T-helper 17 cell (primary cell): Measurements from ENCODE around the gene GOSR2. TPM values are rescaled to one million over a fixed set of nuclear protein-coding genes. Genes with fewer than 3 reads are reported as not detected.

Experiments
- ATAC-seq: fragments of 150-1000 bp; cut with Tn5 transposase; 2 replicates; pipeline ENCODE4 v1.10.0; 2021; ENCODE audit warnings: mild to moderate bottlenecking, moderate library complexity
- DNase-seq, 3 donors: peaks; one replicate each; pipeline versions ENCODE4 v3.0.0 to v3.0.0-alpha.2; 2020 to 2021
- H3K9me3 ChIP-seq: one replicate; pipeline ENCODE4 v1.7.0; 2013; ENCODE audit warnings: low read length, mild to moderate bottlenecking; ENCODE audit not compliant: control insufficient read depth, poor library complexity, severe bottlenecking
- H3K27ac Mint-ChIP-seq: one replicate; pipeline ENCODE4 v1.8.0; 2022; ENCODE audit warnings: mild to moderate bottlenecking, moderate library complexity, mixed read lengths
- H3K27me3 Mint-ChIP-seq: one replicate; pipeline ENCODE4 v1.8.0; 2022; ENCODE audit warnings: mixed read lengths
- H3K36me3 Mint-ChIP-seq: one replicate; pipeline ENCODE4 v1.8.0; 2022; ENCODE audit warnings: low read depth, mixed read lengths
- H3K4me1 Mint-ChIP-seq: one replicate; pipeline ENCODE4 v1.8.0; 2022; ENCODE audit warnings: mild to moderate bottlenecking, mixed read lengths
- H3K4me3 Mint-ChIP-seq: one replicate; pipeline ENCODE4 v1.8.0; 2022; ENCODE audit warnings: mild to moderate bottlenecking, moderate library complexity, mixed read lengths
- total RNA-seq, 4 donors: library from RNA in 2 of 4; stranded (reverse) in 2 of 4; gene quantifications; one replicate each; pipeline ENCODE4 v1.2.3 and lab custom pipeline; 2022 to 2026

GOSR2 gene
- total RNA-seq, 2 donors from 2014 or later = 54.5 to 57.9 TPM

DNA sequence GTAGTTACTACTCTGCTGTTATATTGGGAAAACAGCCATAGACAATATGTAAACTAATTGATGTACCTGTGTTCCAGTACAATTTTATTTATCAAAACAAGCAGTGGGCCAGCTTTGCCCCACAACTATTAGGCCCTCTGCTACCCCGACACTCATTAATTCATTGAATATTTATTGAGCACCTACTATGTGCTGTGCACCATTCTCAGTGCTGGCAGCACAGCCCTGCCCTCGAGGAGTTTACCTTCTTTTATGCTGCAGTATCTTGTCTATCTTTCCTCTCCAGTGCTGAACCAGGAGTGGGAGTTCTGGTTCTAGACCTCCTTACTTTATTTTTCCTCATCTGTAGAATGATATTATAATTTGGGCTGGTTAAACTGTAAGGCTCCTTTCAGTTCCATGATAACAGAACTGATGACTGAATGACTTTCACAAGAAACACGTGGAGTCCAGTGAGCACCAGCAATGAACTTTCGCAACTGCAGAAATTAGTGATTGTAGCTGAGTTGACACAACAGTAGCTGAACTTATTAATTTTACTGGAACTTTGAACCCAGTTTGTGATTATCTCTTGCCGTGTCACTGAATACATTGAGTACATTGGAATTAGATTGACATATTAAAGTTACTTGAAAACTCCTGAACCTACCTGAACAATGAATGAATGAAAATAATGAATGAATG, 2.4 kb downstream of the GOSR2 start:
- Mint-ChIP-seq H3K27ac (no peak overlapping the region), H3K36me3 (no peaks in the 10 kb centered on the region), H3K4me3 (peak overlapping the region; percentile 41), H3K27me3 (no peaks in the 10 kb centered on the region), H3K4me1 (peaks cover 49% of the 10 kb centered on the region)
- DNase-seq (no peak), ATAC-seq (no peak)
- H3K9me3 ChIP-seq = no peaks in the 10 kb centered on the region

DNA sequence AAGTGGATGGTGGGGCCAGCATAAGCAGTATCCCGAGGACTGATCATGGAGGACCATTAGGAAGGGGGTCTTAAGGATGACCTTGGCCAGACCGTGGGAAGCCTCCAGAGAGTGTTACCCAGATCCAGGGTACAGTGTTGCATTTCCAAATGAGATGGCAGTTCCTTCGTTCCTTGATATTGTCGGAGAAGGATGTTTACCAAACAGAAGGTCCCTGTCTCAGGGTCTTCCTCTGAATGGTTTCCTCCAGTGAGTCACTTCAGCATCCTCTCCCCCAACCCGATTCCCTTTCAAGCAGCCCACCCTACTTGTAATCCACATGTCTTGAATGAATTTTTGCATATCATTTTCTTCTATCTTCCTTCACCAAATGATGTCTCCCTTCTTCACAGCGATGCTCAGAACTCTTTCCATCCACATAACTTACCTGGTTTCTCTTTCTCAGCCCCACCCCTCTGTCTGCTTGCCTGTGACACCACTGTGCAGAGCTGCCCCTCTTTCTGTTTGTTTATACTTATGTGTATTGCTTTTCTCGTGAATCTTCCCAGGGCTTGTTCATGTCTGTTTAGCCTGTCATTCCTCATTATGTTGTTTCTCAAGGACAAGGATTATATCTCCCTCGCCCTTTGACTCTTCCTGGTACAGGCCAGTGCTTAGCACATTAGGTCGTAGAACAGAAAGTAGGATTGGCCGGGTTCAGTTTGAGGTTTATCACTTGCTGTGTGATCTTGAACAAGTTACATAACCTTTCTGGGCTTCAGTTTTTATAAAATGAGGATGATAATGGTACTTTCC, 5.7 kb downstream of the GOSR2 start:
- H3K4me1 Mint-ChIP-seq = peaks cover 39% of the 10 kb centered on the region
- no peak for ATAC-seq
- H3K27ac Mint-ChIP-seq = peak overlapping the region; percentile 35
- no peaks in the 10 kb centered on the region for H3K9me3 ChIP-seq
- H3K4me3 Mint-ChIP-seq = no peak overlapping the region
- no peaks in the 10 kb centered on the region for H3K36me3 Mint-ChIP-seq
- DNase-seq = no peak
- H3K27me3 Mint-ChIP-seq = no peaks in the 10 kb centered on the region

DNA sequence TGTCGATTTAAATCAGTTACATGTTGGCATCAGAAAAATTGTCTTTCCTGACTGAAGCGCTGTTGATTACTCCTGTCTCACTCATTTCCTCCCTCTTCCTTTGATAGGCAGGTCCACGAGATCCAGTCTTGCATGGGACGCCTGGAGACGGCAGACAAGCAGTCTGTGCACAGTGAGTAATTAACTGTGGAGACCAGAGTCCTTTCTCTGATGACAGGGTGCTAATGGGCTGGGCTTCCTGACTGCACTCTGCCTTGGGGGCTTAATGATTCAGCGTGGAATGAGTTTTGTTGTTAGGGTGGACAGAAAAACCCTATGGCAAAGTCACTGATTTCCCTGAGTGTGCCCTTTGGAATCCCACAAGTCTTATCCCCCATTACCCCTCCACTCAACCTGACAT, 6.5 kb downstream of the GOSR2 start:
- Mint-ChIP-seq H3K4me3 (no peak overlapping the region), H3K4me1 (peaks cover 32% of the 10 kb centered on the region), H3K27me3 (no peaks in the 10 kb centered on the region), H3K36me3 (no peaks in the 10 kb centered on the region), H3K27ac (no peak overlapping the region)
- no peaks in the 10 kb centered on the region for H3K9me3 ChIP-seq
- DNase-seq = no peak
- ATAC-seq = no peak

DNA sequence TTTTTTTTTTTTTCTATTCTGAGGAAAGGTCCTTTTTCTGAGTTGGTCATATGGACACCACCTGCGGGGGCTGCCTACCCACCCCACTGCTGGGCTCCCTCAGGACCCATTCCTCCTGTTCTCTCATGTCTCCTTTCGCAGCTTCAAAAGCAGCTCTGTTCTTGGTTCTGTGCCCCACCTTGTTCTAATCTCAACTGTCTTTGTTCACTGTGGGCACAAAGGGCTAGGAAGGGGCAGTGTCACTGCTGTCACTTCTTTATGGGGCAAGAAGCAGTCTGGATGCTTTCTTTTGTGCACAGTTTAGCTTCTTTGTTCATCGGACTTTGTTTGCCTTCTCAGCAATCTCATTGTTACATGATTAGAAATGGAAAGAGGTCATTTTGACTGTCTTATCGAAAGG, 7.1 kb downstream of the GOSR2 start:
- no peak for ATAC-seq
- H3K4me3 Mint-ChIP-seq = no peak overlapping the region
- no peaks in the 10 kb centered on the region for H3K36me3 Mint-ChIP-seq

DNA sequence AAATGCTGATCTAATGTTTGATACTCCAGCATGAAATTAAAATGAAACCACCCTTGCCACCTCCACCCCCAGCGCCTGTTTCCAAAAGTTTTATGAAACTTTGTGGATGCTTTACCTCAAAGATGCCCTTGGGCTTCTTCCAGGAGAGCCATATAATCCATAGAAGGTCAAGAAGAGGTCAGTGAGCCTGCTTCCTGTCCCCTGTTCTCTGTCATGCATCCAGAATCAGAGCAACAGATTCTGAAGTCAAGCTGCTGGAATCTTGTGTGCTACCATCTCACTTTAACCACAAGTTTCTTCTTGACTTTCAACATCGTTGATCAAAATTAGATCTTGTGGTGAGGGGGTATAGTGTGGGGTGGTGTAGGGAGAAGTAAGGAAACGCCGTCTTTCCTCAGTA, 8.6 kb downstream of the GOSR2 start:
- no peaks in the 10 kb centered on the region for H3K36me3 Mint-ChIP-seq
- no peak overlapping the region for H3K27ac Mint-ChIP-seq
- H3K9me3 ChIP-seq = no peaks in the 10 kb centered on the region
- ATAC-seq (no peak), DNase-seq (no peak)
- no peak overlapping the region for H3K4me3 Mint-ChIP-seq
- H3K4me1 Mint-ChIP-seq = peaks cover 19% of the 10 kb centered on the region
- H3K27me3 Mint-ChIP-seq = no peaks in the 10 kb centered on the region

More for the DNA sequence above, 7.1 kb downstream of the GOSR2 start:
- peaks cover 28% of the 10 kb centered on the region for H3K4me1 Mint-ChIP-seq
- no peak overlapping the region for H3K27ac Mint-ChIP-seq
- no peaks in the 10 kb centered on the region for H3K27me3 Mint-ChIP-seq
- no peaks in the 10 kb centered on the region for H3K9me3 ChIP-seq
- DNase-seq = no peak

DNA sequence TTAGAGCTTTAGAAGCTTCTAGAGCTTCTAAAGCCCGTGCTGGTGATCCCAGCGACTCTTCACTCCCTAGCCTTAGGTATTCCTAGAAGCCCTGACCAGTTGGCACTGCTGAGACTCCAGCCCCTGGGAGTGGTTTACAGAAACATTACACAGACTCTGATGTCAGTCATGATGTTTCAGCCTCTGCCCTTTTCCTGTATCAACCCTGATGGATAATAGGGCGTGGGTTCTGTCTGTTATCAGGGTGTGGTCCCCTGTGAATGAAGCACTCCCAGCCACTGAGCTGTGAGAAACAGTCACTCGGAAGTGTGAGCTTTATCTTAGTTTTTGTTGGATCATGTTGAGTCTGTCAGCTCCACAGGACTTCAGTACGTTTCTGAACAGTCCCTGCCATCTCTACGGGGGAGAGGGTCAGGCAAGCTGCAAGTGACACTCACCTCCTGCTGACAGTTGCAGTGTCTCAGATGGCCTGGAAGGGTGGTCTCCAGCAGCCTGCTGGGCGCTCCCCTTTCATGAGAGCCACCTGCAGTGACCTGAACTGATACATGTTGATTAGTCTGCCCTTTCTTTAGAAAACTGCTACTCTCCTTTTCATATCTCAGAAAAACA, 12.8 kb downstream of the GOSR2 start:
- peaks cover 2% of the 10 kb centered on the region for H3K36me3 Mint-ChIP-seq
- no peak overlapping the region for H3K4me3 Mint-ChIP-seq
- ATAC-seq (no peak), DNase-seq (no peak)
- no peak overlapping the region for H3K27ac Mint-ChIP-seq
- H3K27me3 Mint-ChIP-seq = no peaks in the 10 kb centered on the region
- peaks cover 4% of the 10 kb centered on the region for H3K4me1 Mint-ChIP-seq
- no peaks in the 10 kb centered on the region for H3K9me3 ChIP-seq

DNA sequence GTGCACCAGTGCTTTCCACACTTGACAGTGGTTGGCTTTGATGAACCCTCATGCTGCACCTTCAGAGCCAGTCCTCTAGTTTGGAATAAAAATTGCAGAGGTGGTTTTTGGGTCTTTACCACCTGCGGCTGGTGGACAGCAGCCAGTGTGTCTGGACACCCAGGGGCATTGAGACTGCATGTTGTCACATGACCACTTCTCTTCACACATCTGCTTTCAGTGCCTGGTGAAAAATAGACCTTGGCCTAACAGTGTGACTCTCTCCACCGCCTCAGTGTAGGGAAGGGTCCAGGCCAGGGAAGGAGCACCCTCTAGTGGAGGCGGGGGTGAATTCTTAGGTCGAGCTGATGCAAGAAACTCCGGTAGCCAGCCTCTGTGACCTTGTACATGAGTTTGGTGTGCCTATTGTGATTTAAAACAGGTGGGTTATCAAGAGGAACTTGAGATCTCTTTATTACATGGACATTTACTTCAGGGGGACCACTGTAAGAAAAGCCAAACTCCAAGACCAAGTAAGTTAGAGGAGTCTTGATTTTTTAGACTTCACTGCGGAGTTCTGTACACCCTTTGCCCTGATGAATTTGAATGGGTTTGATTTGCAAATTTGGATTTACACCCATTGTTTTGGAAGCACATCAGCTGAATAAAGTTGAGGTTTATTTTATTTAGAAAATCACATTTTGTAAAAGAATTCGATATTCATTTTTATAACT, 17.9 kb downstream of the GOSR2 start:
- no peaks in the 10 kb centered on the region for H3K27me3 Mint-ChIP-seq
- no peak overlapping the region for H3K4me3 Mint-ChIP-seq
- H3K36me3 Mint-ChIP-seq = peaks cover 2% of the 10 kb centered on the region
- peak; percentile 89 for ATAC-seq
- no peak overlapping the region for H3K27ac Mint-ChIP-seq
- peaks cover 15% of the 10 kb centered on the region for H3K4me1 Mint-ChIP-seq
- H3K9me3 ChIP-seq = no peaks in the 10 kb centered on the region
- peak; percentile 25 to 51 (median 26) for DNase-seq

DNA sequence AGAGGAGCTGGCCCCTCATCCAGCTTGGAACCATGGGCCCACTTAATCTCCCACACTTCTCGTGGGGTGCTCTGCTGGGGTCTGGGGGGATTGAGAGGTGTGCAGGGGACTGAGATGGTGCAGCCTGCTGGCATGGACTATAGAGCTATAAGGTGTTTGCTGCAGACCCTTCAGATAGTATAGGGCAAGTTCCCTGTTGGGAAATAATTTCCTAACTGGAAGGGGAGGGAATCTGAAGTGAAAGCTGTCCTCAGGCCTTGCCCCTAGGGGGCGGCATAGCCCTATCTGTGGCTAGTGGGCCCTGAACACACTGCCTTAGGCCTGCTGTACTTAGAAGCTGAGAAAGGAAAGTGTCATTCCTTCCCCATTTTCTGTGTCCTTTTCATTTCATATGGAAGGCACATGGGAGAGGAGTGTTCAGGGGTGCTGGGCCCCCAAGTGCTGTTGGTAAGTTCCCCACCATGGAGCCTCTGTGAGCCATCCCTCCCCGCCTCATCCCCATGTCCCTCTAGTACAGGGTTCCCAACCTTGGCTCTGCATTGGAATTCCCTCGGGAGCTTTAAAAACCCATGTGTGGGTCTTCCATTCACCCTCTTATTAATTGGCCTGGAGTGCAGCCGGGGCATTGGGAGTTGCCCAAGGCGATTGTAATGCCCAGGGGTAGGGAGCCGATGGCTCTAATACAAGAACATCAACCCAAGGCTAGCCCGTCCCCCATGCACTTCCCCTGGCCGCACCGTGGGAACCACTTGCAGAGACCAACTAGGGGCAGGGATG, 19.7 kb downstream of the GOSR2 start:
- H3K27ac Mint-ChIP-seq = peak overlapping the region; percentile 73
- DNase-seq (peak in 1 of 3 donors; percentile 26), ATAC-seq (peak; percentile 50)
- no peaks in the 10 kb centered on the region for H3K9me3 ChIP-seq
- no peaks in the 10 kb centered on the region for H3K27me3 Mint-ChIP-seq
- H3K4me3 Mint-ChIP-seq = no peak overlapping the region
- H3K36me3 Mint-ChIP-seq = peaks cover 2% of the 10 kb centered on the region
- H3K4me1 Mint-ChIP-seq = peaks cover 15% of the 10 kb centered on the region

DNA sequence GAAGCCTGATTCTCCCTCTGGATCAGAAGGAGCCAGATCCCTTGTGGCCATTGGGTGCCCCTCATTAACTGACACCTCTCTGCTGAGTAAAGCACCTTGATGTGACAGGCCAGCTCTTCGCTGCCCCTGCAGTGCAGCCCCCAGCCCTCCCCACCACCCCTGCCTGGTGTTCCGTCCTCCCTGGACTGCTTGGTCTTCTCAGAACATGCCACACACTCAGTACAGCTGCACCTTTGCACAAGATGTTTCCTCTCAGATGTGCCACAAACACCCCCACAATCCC, 20.2 kb downstream of the GOSR2 start:
- DNase-seq = no peak
- no peak for ATAC-seq
- H3K9me3 ChIP-seq = no peaks in the 10 kb centered on the region
- Mint-ChIP-seq H3K4me3 (peak overlapping the region; percentile 60), H3K27me3 (no peaks in the 10 kb centered on the region), H3K27ac (peak overlapping the region; percentile 73), H3K36me3 (peaks cover 2% of the 10 kb centered on the region), H3K4me1 (peaks cover 15% of the 10 kb centered on the region)

DNA sequence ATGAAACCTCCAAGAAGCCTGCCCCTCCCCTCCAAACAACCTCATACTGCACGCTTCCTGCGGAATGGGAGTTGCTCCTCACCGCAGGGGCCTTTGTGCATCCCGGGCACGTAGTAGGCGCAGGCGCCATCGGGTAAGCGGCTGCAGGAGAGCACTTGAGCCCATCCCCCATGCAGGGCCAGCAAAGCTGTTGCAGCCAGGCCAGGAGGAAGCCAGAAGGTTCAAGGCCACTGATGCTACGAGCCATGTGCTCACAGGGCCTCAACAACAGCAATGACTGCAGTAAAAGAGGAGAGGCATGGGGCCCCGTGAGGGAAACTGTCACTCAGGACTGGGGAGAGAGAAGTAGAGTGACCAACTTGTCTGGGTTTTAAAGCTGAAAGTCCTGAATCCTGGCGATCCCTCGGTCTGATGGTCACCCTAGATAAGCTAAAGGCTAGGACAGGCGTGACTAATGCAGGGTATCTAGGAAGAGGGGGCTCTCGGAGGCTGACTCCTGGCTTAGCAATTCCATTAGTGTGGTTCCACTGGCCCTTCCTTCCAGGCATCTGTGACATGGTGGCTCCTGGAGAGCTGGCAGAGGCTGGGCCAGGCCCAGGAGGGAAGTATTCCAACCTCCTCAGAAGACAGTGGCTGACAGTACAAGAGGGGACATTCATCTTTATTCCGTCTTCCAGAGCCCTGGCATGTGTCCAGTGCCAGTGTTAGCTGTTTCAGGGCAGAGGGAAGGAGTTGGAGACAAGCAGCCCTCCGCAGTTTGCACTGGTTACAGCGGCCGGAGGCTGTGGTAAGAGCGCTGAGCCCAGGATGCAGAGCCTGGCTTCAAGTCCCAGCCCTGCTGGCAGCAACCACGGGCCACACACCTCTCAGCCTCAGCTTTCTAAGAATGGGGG, 20.8 kb downstream of the GOSR2 start:
- peaks cover 2% of the 10 kb centered on the region for H3K36me3 Mint-ChIP-seq
- ATAC-seq (no peak), DNase-seq (no peak)
- peak overlapping the region; percentile 60 for H3K4me3 Mint-ChIP-seq
- no peaks in the 10 kb centered on the region for H3K9me3 ChIP-seq
- peaks cover 15% of the 10 kb centered on the region for H3K4me1 Mint-ChIP-seq
- no peaks in the 10 kb centered on the region for H3K27me3 Mint-ChIP-seq
- H3K27ac Mint-ChIP-seq = peak overlapping the region; percentile 73

DNA sequence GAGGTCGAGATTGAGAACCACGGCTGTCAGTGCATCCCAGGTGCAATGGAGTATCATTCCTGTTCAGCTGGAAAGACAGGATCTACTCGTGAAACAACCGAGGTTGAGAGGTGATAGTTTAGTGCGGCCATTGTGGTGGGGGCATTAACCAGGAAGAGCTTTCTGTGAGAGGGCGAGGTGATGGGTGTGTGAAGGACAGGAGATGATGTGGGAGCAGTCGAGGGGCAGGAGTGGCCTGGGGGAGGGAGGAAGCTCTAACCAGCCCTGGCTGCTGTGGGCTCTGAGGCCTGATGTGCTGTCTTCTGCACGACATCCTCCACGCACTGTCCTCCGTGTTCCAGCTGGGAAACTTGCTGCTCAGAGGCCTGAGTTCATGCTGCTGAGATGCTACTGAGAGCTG, 22.0 kb downstream of the GOSR2 start:
- H3K9me3 ChIP-seq = no peaks in the 10 kb centered on the region
- Mint-ChIP-seq H3K27ac (no peak overlapping the region), H3K27me3 (no peaks in the 10 kb centered on the region), H3K4me3 (no peak overlapping the region), H3K4me1 (peaks cover 15% of the 10 kb centered on the region), H3K36me3 (peaks cover 1% of the 10 kb centered on the region)
- DNase-seq = no peak
- ATAC-seq = no peak

DNA sequence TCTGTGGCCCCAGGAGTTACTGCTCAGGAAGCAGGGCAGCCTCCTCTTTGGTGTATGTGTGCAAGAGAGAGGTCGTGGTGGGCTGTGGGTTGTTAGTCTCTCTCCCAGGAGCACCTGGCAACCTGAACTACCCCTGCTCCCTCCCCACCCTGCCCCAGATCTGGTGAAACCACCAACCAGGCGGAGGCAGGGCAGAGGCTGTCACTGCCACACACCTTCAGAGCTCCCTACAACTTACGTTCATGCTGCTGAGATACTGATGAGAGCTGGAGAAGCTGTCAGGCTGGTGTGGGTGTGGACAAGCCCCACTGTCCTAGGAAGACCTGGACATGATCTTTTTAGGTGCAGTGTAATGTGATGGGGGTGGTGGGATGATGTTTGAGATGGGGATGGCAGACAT, 24.3 kb downstream of the GOSR2 start:
- ATAC-seq (no peak), DNase-seq (no peak)
- Mint-ChIP-seq H3K4me3 (no peak overlapping the region), H3K27me3 (no peaks in the 10 kb centered on the region), H3K4me1 (peaks cover 15% of the 10 kb centered on the region), H3K36me3 (no peaks in the 10 kb centered on the region), H3K27ac (no peak overlapping the region)
- H3K9me3 ChIP-seq = no peaks in the 10 kb centered on the region
